Muscle of back (tissue), 13 donors: Measurements from ENCODE around the gene ABHD4. TPM values are rescaled to one million over a fixed set of nuclear protein-coding genes. Genes with fewer than 3 reads are reported as not detected.
"Not testable (repeated sequence)": the region's sequence is repeated elsewhere in the genome, so short reads cannot be mapped to it uniquely, and the experiment has no call there.

ENCODE experiments used
- DNase-seq, 3 donors: peaks; one replicate each; pipeline versions ENCODE4 v3.0.0 to v3.0.0-alpha.2; 2013
- long read RNA-seq, 9 donors: transcript quantifications; one replicate each; lab custom pipeline, GENCODE V29; 2026
- polyA plus RNA-seq, 10 donors: library from polyadenylated mRNA; unstranded; fragments of 120-200 nt; gene quantifications; one replicate each; pipeline ENCODE4 v1.2.1, GENCODE V29; 2013; ENCODE audit not compliant: insufficient read length in 10 of 10

ABHD4 gene
- 10 to 100 TPM; 11.0 to 20.1 (median 14.0) TPM for polyA plus RNA-seq
- long read RNA-seq, donor 1, partial matches to known transcripts: 0 of 1 reads
- long read RNA-seq, donor 1, other reads (novel, unspliced or antisense): 0 of 1 reads
- long read RNA-seq, donor 2, partial matches to known transcripts: 0 of 1 reads
- long read RNA-seq, donor 2, other reads (novel, unspliced or antisense): 0 of 1 reads
- long read RNA-seq, donor 3: 0 reads
- long read RNA-seq, donor 4, partial matches to known transcripts: 0 of 2 reads
- long read RNA-seq, donor 4, other reads (novel, unspliced or antisense): 0 of 2 reads
- long read RNA-seq, donor 5, partial matches to known transcripts: 0 of 3 reads
- long read RNA-seq, donor 5, other reads (novel, unspliced or antisense): 0 of 3 reads
- long read RNA-seq, donor 6, transcript ABHD4-203 (7 exons, 3,366 nt): major isoform, 5 of 6 reads
- long read RNA-seq, donor 6, partial matches to known transcripts: 0 of 6 reads
- long read RNA-seq, donor 6, other reads (novel, unspliced or antisense): 0 of 6 reads
- long read RNA-seq, donor 7, partial matches to known transcripts: 0 of 2 reads
- long read RNA-seq, donor 7, other reads (novel, unspliced or antisense): 0 of 2 reads
- long read RNA-seq, donor 8, partial matches to known transcripts: 0 of 2 reads
- long read RNA-seq, donor 8, other reads (novel, unspliced or antisense): 0 of 2 reads
- long read RNA-seq, donor 9, partial matches to known transcripts: 0 of 1 reads
- long read RNA-seq, donor 9, other reads (novel, unspliced or antisense): 0 of 1 reads

DNA sequence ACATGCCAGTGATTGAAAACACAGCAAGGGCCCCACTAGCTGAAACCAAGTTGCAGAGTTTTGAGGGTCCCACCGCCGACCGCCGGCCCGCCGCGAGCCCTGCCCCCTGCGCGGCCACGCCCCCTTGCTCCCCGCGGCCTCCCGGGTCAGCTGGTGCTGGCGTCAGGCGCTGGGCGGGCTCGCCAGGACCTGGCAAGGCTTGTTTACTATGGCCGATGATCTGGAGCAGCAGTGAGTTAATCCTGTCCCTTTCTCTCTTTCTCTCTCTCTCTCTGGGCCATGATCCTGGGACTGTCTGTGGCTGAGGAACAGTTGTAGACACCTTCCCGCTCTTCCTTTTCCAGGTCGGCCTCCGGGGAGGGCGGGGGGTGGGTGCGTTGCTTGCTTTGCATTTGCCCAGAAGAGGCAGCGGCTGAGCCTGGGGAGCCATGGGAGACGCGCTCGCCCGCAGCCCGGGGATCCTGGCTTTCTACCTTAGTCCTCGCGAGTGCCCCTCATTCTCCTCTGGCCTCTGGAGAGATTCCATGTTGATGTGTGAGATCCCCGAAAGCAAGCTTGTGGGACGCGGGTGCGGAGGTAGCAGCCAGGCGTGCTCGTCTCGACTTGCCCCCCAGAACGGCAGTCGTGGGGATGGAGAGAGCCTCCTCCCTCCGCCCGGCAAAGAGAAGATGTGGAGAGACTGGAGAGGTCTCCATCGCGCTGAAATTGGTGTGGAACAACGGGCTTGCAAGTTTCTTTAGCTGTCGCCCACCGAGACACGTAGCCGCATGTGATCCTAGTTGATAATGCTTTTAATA, at the start of gene ABHD4:
TSS of gene ABHD4 (plus strand) at position 202 of the 797 bp plus-strand sequence. CDS start at position 209, 7 bp downstream.
- peak; percentile 74 to 95 (median 88) for DNase-seq

- DNase-seq: no peak
Observed at GRCh38 chr14:22549324-22549962, 48.7 kb upstream of the ABHD4 start.

DNA sequence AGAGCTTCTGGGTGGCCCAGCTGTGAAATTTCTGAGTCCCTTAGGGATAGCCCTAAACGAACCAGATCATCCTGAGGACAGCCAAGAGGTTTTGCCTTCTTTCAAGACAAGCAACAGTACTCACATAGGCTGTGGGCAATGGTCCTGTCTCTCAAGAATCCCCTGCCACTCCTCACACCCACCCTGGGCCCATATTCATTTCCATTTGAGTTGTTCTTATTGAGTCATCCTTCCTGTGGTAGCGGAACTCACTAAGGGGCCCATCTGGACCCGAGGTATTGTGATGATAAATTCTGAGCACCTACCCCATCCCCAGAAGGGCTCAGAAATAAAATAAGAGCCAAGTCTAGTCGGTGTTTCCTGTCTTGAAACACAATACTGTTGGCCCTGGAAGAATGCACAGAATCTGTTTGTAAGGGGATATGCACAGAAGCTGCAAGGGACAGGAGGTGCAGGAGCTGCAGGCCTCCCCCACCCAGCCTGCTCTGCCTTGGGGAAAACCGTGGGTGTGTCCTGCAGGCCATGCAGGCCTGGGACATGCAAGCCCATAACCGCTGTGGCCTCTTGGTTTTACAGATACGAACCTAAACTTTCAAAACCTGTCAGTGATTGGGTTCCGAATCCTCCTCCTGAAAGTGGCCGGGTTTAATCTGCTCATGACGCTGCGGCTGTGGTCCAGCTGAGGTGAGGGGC, 48.0 kb upstream of the ABHD4 start:
- peak in 1 of 3 donors; percentile 45 for DNase-seq

DNA sequence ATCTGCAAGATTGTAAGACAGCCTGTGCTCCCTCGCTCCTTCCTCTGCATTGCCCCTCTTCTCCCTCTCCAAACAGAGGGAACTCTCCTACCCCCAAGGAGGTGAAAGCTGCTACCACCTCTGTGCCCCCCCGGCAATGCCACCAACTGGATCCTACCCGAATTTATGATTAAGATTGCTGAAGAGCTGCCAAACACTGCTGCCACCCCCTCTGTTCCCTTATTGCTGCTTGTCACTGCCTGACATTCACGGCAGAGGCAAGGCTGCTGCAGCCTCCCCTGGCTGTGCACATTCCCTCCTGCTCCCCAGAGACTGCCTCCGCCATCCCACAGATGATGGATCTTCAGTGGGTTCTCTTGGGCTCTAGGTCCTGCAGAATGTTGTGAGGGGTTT, 46.5 kb upstream of the ABHD4 start:
- DNase-seq: no peak

GRCh38 chr14:22552001-22552826, 45.9 kb upstream of the ABHD4 start:
- DNase-seq: no peak

DNA sequence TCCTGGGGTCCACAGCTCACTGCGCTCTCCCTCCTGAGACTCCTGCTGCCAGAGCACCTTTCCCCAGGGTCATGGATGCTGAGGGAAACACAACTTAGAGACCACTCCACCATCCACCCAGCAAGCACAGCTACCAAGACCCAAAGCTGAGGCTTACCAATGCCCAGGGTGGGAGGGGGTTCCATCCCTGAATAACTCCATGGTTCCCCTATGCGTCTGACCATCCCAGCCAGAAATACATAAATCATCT, 45.3 kb upstream of the ABHD4 start:
- no peak for DNase-seq

GRCh38 chr14:22553445-22553844, 44.7 kb upstream of the ABHD4 start:
- no peak for DNase-seq

DNA sequence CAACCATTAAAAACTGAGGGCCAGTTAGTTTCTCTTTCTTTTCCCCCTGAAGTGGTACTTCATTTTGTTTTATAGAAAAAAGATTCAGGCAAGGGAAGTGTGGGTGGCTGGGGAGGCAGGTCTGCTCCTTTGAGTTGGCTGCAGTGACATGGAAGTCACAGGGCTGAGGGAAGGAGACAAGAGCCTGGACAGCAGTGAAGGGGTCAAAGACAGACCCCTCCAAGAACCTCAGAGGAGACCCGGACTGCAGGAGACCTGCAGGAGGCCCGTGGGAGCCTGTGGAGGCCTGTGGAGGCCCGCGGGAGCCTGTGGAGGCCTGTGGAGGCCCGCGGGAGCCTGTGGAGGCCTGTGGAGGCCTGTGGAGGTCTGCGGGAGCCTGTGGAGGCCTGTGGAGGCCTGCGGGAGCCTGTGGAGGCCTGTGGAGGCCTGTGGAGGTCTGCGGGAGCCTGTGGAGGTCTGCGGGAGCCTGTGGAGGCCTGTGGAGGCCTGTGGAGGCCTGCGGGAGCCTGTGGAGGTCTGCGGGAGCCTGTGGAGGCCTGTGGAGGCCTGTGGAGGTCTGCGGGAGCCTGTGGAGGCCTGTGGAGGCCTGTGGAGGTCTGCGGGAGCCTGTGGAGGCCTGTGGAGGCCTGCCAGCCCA, 44.1 kb upstream of the ABHD4 start:
- not testable (repeated sequence) for DNase-seq

DNA sequence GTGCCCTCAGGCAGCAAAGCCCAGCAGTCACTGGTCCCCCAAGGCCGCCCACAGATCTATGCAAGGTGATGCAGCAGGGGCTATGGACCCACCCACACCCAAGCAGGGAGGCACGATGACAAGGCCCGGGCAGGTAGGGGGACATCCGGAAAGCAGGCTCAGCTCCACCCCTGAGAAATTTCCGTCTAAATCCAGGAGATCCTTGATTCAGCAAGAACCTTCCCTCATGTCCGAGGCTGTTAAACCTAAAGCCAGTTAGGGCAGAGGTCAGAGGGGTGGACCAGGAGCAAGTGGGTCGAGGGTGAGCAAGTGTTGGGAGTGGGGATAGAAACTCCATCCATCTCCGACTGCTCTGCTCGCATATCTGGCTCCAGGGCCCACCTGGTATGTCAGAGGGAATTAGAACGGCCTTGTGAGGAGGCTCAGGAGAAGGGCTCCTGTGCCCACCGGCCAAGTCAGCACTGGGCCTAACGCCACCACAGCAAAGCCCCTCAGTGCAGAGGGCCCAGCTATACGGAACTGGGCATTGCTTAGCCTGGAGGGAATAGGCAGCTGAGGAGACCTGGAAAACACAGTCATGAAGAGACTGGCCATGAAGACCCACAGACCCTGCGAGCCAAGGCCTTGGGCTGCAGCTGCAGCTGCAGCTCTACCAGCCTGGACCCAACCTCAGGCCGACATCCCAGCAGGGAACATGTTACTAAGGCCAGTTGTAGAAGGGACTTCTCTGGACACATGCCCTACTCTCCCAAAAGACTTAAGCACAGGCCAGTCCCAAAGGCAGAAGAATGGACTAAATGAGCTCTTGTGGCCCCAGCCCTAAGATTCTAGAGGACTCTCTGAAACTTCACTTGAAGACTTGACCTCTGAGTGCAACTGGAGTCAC, 43.4 kb upstream of the ABHD4 start:
- no peak for DNase-seq

DNA sequence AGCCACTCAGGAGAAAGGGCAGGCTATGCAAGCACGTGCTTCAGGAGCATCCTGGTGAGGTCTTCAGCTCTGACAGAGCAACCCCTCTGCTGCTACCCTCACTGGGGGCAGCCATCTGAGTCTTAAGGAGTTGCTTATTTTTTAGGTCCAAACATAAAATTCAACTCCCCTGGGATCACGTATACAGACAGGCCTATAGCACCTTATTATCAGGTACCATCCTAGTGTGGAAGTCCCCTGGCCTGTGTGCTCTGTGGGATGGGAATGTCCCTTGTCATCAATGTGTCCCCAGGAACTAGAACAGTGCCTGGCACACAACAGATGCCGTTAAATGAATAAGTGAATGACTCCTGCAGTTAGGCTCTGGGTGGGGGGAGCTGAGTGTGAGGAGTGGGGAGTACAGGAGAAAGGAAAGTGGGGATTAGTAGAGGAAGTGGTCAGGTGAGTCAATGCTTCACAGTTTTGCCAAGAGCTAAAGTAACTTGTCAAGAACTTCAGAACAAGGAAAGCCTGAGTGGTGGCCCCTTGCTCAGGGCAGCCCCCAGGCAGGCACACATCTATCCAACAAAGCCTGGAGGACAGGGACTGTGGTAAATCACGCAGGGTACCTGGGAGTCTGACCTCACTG, 42.6 kb upstream of the ABHD4 start:
- no peak for DNase-seq

GRCh38 chr14:22556021-22556989, 41.8 kb upstream of the ABHD4 start:
- peak in 2 of 3 donors; percentile 48 to 49 for DNase-seq

DNA sequence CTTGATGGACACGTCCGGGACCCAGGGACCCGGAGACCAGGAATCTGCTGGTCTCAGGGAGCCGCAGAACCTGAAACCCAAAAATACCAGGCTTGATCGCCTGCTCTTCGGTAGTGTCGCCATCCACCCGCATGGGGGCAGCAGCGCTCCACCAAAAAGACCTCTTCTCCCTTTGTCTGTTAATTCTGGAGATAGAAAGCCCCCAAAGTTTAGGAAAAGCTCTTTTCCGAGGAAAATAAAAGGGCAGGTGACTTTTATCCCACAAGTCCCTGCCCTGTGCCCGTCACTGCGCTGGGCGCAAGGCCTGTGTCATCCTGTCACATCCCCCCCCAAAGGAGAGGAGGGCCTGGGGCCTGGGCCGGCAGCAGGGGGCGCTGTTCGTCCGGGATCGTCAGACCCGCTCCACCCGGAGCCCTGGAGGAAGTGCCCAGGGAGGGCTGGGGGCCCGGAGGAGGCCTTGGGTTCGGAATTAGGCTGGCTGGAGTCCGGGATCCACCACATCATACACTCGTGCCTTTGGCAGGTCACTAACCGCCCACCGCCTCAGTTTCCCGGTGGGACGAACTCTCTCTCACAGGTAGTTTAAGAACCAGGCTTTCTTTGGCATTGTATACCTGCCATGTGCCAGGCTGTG, 41.0 kb upstream of the ABHD4 start:
- peak; percentile 67 to 91 (median 83) for DNase-seq

GRCh38 chr14:22557846-22558220, 40.3 kb upstream of the ABHD4 start:
- DNase-seq: no peak

- no peak for DNase-seq
Observed at GRCh38 chr14:22558221-22558913, 39.7 kb upstream of the ABHD4 start.

GRCh38 chr14:22559041-22559440, 39.1 kb upstream of the ABHD4 start:
- no peak for DNase-seq
